Mammary epithelial cell (primary cell): ENCODE data around the gene SPECC1.

Experiments used
- CTCF ChIP-seq, 2 donors: IDR thresholded peaks in 1 of 2; conservative IDR thresholded peaks in 1 of 2; 2 replicates each; pipeline ENCODE4 v1.5.1; 2011 to 2012; ENCODE audit warnings: inconsistent platforms in 2 of 2, low read length in 2 of 2, mild to moderate bottlenecking in 2 of 2, control low read depth in 1 of 2, low read depth in 1 of 2; ENCODE audit not compliant: insufficient read depth in 1 of 2; ENCODE audit errors: extremely low read depth in 1 of 2
- EZH2 ChIP-seq: IDR thresholded peaks from 2 replicates; pipeline ENCODE4 v1.6.1; 2012; ENCODE audit warnings: low read length, inconsistent platforms, borderline replicate concordance

- TF ChIP-seq EZH2 = no peak
- TF ChIP-seq CTCF (conservative IDR thresholded peaks at IDR 0.05 in 1 of 2, IDR thresholded peaks at IDR 0.05 in 1 of 2; ENCODE audit: extremely low read depth in 1 of 2, insufficient read depth in 1 of 2, low read depth in 1 of 2, low read length in 2 of 2) = no peak
These were observed 305.7 kb downstream of the SPECC1 start for GRCh38 chr17:20314834-20315233.
